H1 (cell line): ENCODE data around the gene GSTA3.

Experiments
- PHF8 ChIP-seq: fragments of 200-600 bp; sonication (generic); conservative IDR thresholded peaks from 2 replicates; pipeline ENCODE4 v1.7.1; 2012; ENCODE audit warnings: low read depth, mild to moderate bottlenecking, inconsistent platforms, low read length, moderate library complexity
- POLR2AphosphoS5 ChIP-seq: IDR thresholded peaks from 2 replicates; pipeline ENCODE4 v1.6.1; 2011; ENCODE audit warnings: low read depth, low read length
- TCF12 ChIP-seq: IDR thresholded peaks from 2 replicates; pipeline ENCODE4 v1.6.1; 2011; ENCODE audit warnings: low read depth, mild to moderate bottlenecking, low read length

GRCh38 chr6:52953911-52954839, 44.7 kb upstream of the GSTA3 start:
- no peak for TF ChIP-seq TCF12
- TF ChIP-seq PHF8: no peak
- TF ChIP-seq POLR2AphosphoS5: no peak
